Measurements from ENCODE around the gene CFI.

Gene CFI

GRCh38 chr4:109821185-109821584 lies 19.4 kb upstream of the CFI start:
- H3K27ac ChIP-seq (replicated peaks), result no peak overlapping the region
- no peak for DNase-seq (ENCODE audit: low read depth in 1 of 2, low spot score in 1 of 2)
- no peaks in the 10 kb centered on the region for H3K27me3 ChIP-seq (ENCODE audit: insufficient read depth, poor library complexity, severe bottlenecking)
- TF ChIP-seq REST (IDR thresholded peaks at IDR 0.05; ENCODE audit: insufficient replicate concordance, low read depth) (no peak), CTCF (IDR thresholded peaks at IDR 0.05; ENCODE audit: insufficient read depth, low read length) (no peak), POLR2AphosphoS5 (IDR thresholded peaks at IDR 0.05; ENCODE audit: low read depth) (no peak), SPI1 (IDR thresholded peaks at IDR 0.05; ENCODE audit: borderline replicate concordance, low read depth) (no peak), GABPA (IDR thresholded peaks at IDR 0.05; ENCODE audit: low read depth) (no peak)
- H3K4me3 ChIP-seq (replicated peaks; ENCODE audit: insufficient read depth, low read length), result no peak overlapping the region

GRCh38 chr4:109820563-109820962 lies 18.8 kb upstream of the CFI start:
- no peak for TF ChIP-seq POLR2AphosphoS5 (IDR thresholded peaks at IDR 0.05; ENCODE audit: low read depth)
- TF ChIP-seq CTCF (IDR thresholded peaks at IDR 0.05; ENCODE audit: insufficient read depth, low read length), result no peak
- no peak for TF ChIP-seq GABPA (IDR thresholded peaks at IDR 0.05; ENCODE audit: low read depth)
- no peak for TF ChIP-seq SPI1 (IDR thresholded peaks at IDR 0.05; ENCODE audit: borderline replicate concordance, low read depth)
- no peak for TF ChIP-seq REST (IDR thresholded peaks at IDR 0.05; ENCODE audit: insufficient replicate concordance, low read depth)
- Histone ChIP-seq H3K27me3 (ENCODE audit: insufficient read depth, poor library complexity, severe bottlenecking) (no peaks in the 10 kb centered on the region), H3K4me3 (replicated peaks; ENCODE audit: insufficient read depth, low read length) (no peak overlapping the region), H3K27ac (replicated peaks) (no peak overlapping the region)
- no peak for DNase-seq (ENCODE audit: low read depth in 1 of 2, low spot score in 1 of 2)

- no peak for TF ChIP-seq REST (IDR thresholded peaks at IDR 0.05; ENCODE audit: insufficient replicate concordance, low read depth)
- TF ChIP-seq POLR2AphosphoS5 (IDR thresholded peaks at IDR 0.05; ENCODE audit: low read depth), result no peak
- TF ChIP-seq SPI1 (IDR thresholded peaks at IDR 0.05; ENCODE audit: borderline replicate concordance, low read depth), result no peak
- no peak for TF ChIP-seq CTCF (IDR thresholded peaks at IDR 0.05; ENCODE audit: insufficient read depth, low read length)
- no peak for TF ChIP-seq GABPA (IDR thresholded peaks at IDR 0.05; ENCODE audit: low read depth)
- Histone ChIP-seq H3K27me3 (ENCODE audit: insufficient read depth, poor library complexity, severe bottlenecking) (no peaks in the 10 kb centered on the region), H3K4me3 (replicated peaks; ENCODE audit: insufficient read depth, low read length) (no peak overlapping the region), H3K27ac (replicated peaks) (no peak overlapping the region)
- DNase-seq (ENCODE audit: low read depth in 1 of 2, low spot score in 1 of 2), result no peak
Measured at GRCh38 chr4:109818268-109818667, 16.5 kb upstream of the CFI start.
